Activated CD4-positive, alpha-beta memory T cell treated with anti-CD3 and anti-CD28 coated beads, Interleukin-2, amount 10 ng/mL, durations not matched to agents 7 days and 5 days (primary cell): ENCODE measurements around the gene DAGLB. TPM values are rescaled to one million over a fixed set of nuclear protein-coding genes. Genes with fewer than 3 reads are reported as not detected.
"Not testable (repeated sequence)": the region's sequence is repeated elsewhere in the genome, so short reads cannot be mapped to it uniquely, and the experiment has no call there.

Experiments used
- CTCF ChIA-PET: fragments of 350-600 bp; sonication (Branson Sonifier 250); formaldehyde crosslinking; loops from one replicate; lab custom pipeline; 2021; ENCODE audit warnings: antibody characterized with exemption, inconsistent platforms; lab: Charles Lee
- POLR2A ChIA-PET: fragments of 350-600 bp; sonication (Branson Sonifier 250); formaldehyde crosslinking; loops from one replicate; lab custom pipeline; 2021; ENCODE audit warnings: antibody characterized with exemption; lab: Charles Lee
- DNase-seq: peaks from one replicate; pipeline ENCODE4 v3.0.0-alpha.2; 2020
- H3K27ac Mint-ChIP-seq: one replicate; pipeline ENCODE4 v1.8.0; 2021; ENCODE audit warnings: mild to moderate bottlenecking, mixed read lengths
- H3K27me3 Mint-ChIP-seq: one replicate; pipeline ENCODE4 v1.8.0; 2021; ENCODE audit warnings: mixed read lengths
- H3K36me3 Mint-ChIP-seq: one replicate; pipeline ENCODE4 v1.8.0; 2021; ENCODE audit warnings: low read depth, mixed read lengths
- H3K4me1 Mint-ChIP-seq: one replicate; pipeline ENCODE4 v1.8.0; 2021; ENCODE audit warnings: mixed read lengths
- H3K4me3 Mint-ChIP-seq: one replicate; pipeline ENCODE4 v1.8.0; 2021; ENCODE audit warnings: mild to moderate bottlenecking, mixed read lengths
- H3K9me3 Mint-ChIP-seq: one replicate; pipeline ENCODE4 v1.8.0; 2021; ENCODE audit warnings: mixed read lengths
- total RNA-seq, 2 experiments: library from RNA; stranded (reverse); gene quantifications; one replicate each; pipeline ENCODE4 v1.2.3, GENCODE V29; 2021

DAGLB gene
- total RNA-seq, 2 experiments from 2014 or later = 15.7 to 16.5 TPM

- Mint-ChIP-seq H3K27me3 (no peaks in the 10 kb centered on the region), H3K4me1 (peaks cover 37% of the 10 kb centered on the region), H3K36me3 (peaks cover 54% of the 10 kb centered on the region), H3K4me3 (no peak overlapping the region), H3K9me3 (no peaks in the 10 kb centered on the region), H3K27ac (no peak overlapping the region)
- ChIA-PET CTCF (interaction anchor here (0.6 kb wide), 1 partner anchor 44 kb away, joined by 3 read pairs; no protein-coding TSS in a partner anchor), POLR2A (no interaction called here)
- no peak for DNase-seq
Measured at GRCh38 chr7:6399351-6399750, 48.4 kb downstream of the DAGLB start.

GRCh38 chr7:6398943-6399342, 48.8 kb downstream of the DAGLB start:
- Mint-ChIP-seq H3K36me3 (peaks cover 54% of the 10 kb centered on the region), H3K4me1 (peaks cover 41% of the 10 kb centered on the region), H3K27me3 (no peaks in the 10 kb centered on the region), H3K4me3 (no peak overlapping the region), H3K27ac (no peak overlapping the region), H3K9me3 (no peaks in the 10 kb centered on the region)
- DNase-seq = no peak
- POLR2A ChIA-PET = no interaction called here
- CTCF ChIA-PET = no interaction called here

- H3K36me3 Mint-ChIP-seq = peaks cover 56% of the 10 kb centered on the region
- POLR2A ChIA-PET, H3K4me3 Mint-ChIP-seq, H3K27me3 Mint-ChIP-seq, H3K9me3 Mint-ChIP-seq, CTCF ChIA-PET, DNase-seq, H3K27ac Mint-ChIP-seq: not testable (repeated sequence)
- peaks cover 51% of the 10 kb centered on the region for H3K4me1 Mint-ChIP-seq
Measured at GRCh38 chr7:6397759-6398495, 49.8 kb downstream of the DAGLB start.

GRCh38 chr7:6395898-6396595, 51.7 kb downstream of the DAGLB start:
- H3K27ac Mint-ChIP-seq = peak overlapping the region; percentile 16
- CTCF ChIA-PET = no interaction called here
- no peaks in the 10 kb centered on the region for H3K27me3 Mint-ChIP-seq
- POLR2A ChIA-PET = interaction anchor here (1.0 kb wide), 1 partner anchor 9 kb away, joined by 3 read pairs; no protein-coding TSS in a partner anchor
- DNase-seq = no peak
- H3K4me3 Mint-ChIP-seq = no peak overlapping the region
- peaks cover 68% of the 10 kb centered on the region for H3K4me1 Mint-ChIP-seq
- no peaks in the 10 kb centered on the region for H3K9me3 Mint-ChIP-seq
- H3K36me3 Mint-ChIP-seq = peaks cover 59% of the 10 kb centered on the region

- DNase-seq = no peak
- H3K27ac Mint-ChIP-seq = peak overlapping the region; percentile 83
- peaks cover 56% of the 10 kb centered on the region for H3K36me3 Mint-ChIP-seq
- no peak overlapping the region for H3K4me3 Mint-ChIP-seq
- POLR2A ChIA-PET = no interaction called here
- peaks cover 60% of the 10 kb centered on the region for H3K4me1 Mint-ChIP-seq
- no peaks in the 10 kb centered on the region for H3K9me3 Mint-ChIP-seq
- H3K27me3 Mint-ChIP-seq = no peaks in the 10 kb centered on the region
- CTCF ChIA-PET = no interaction called here
Measured at GRCh38 chr7:6394114-6394513, 53.6 kb downstream of the DAGLB start.

DNA sequence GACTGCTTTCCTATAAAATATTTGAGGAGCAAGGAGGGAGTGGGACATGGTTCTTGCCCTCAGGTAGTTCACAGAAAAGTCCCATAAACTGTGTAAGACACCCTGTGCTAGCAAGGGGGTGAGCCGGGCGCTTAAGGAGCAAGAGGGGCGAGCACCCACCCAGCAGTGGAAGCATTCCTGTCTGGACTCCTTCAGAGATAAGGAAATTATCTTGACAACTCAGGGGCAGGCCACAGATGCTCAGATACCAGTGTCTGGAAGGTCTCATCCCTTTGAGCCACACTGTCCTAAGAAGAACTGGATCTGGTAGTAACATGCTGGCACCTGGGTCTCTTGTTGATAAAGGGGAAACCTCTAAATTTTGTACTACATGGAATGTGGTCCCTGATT, 54.1 kb downstream of the DAGLB start:
- H3K4me1 Mint-ChIP-seq = peaks cover 57% of the 10 kb centered on the region
- no peaks in the 10 kb centered on the region for H3K27me3 Mint-ChIP-seq
- peak overlapping the region; percentile 83 for H3K27ac Mint-ChIP-seq

GRCh38 chr7:6392712-6393666, 54.8 kb downstream of the DAGLB start:
- H3K4me3 Mint-ChIP-seq = no peak overlapping the region
- peak overlapping the region; percentile 83 for H3K27ac Mint-ChIP-seq
- POLR2A ChIA-PET = no interaction called here
- peak; percentile 38 for DNase-seq
- H3K4me1 Mint-ChIP-seq = peaks cover 54% of the 10 kb centered on the region
- no peaks in the 10 kb centered on the region for H3K27me3 Mint-ChIP-seq
- peaks cover 60% of the 10 kb centered on the region for H3K36me3 Mint-ChIP-seq
- no peaks in the 10 kb centered on the region for H3K9me3 Mint-ChIP-seq
- CTCF ChIA-PET = interaction anchor here (0.9 to 1.0 kb wide), 2 partner anchors 16 to 396 kb away, joined by 4 read pairs; no protein-coding TSS in a partner anchor

More for the DNA sequence above, 54.1 kb downstream of the DAGLB start:
- ChIA-PET CTCF (no interaction called here), POLR2A (no interaction called here)
- no peak overlapping the region for H3K4me3 Mint-ChIP-seq
- DNase-seq = no peak
- peaks cover 57% of the 10 kb centered on the region for H3K36me3 Mint-ChIP-seq
- no peaks in the 10 kb centered on the region for H3K9me3 Mint-ChIP-seq

DNA sequence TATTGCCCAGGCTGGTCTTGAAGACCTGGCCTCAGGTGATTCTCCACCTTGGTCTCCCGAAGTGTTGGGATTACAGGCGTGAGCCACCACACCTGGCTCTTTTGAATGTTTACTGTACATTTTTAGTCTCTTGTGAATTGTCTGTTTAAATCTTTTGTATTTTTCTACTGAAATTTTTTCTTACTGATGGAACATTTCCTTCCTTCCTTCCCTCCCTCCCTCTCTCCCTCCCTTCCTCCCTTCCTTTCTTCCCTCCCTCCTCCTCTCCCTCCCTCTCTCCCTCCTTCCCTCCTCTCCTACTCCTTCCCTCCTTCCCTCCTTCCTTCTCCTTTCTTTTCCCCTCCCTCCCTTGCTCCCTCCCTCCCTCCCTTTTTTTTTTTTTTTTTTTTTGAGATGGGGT, 58.0 kb downstream of the DAGLB start:
- H3K9me3 Mint-ChIP-seq = no peaks in the 10 kb centered on the region
- peaks cover 62% of the 10 kb centered on the region for H3K4me1 Mint-ChIP-seq
- no peaks in the 10 kb centered on the region for H3K27me3 Mint-ChIP-seq
- no peak overlapping the region for H3K27ac Mint-ChIP-seq
- ChIA-PET CTCF (no interaction called here), POLR2A (no interaction called here)
- DNase-seq = no peak
- H3K36me3 Mint-ChIP-seq = peaks cover 59% of the 10 kb centered on the region
- no peak overlapping the region for H3K4me3 Mint-ChIP-seq

- H3K4me1 Mint-ChIP-seq = peaks cover 56% of the 10 kb centered on the region
Measured at GRCh38 chr7:6387734-6388294, 59.9 kb downstream of the DAGLB start.

GRCh38 chr7:6386779-6387178, 61.0 kb downstream of the DAGLB start:
- POLR2A ChIA-PET = interaction anchor here (1.4 to 2.6 kb wide), 2 partner anchors 9 to 11 kb away, joined by 3 to 10 read pairs; no protein-coding TSS in a partner anchor

More at GRCh38 chr7:6387734-6388294, 59.9 kb downstream of the DAGLB start:
- CTCF ChIA-PET = no interaction called here
- Mint-ChIP-seq H3K9me3 (no peaks in the 10 kb centered on the region), H3K27me3 (no peaks in the 10 kb centered on the region), H3K36me3 (peaks cover 44% of the 10 kb centered on the region), H3K27ac (no peak overlapping the region), H3K4me3 (no peak overlapping the region)
- no peak for DNase-seq
- POLR2A ChIA-PET = no interaction called here

GRCh38 chr7:6385909-6386560, 61.7 kb downstream of the DAGLB start:
- no peaks in the 10 kb centered on the region for H3K27me3 Mint-ChIP-seq
- H3K4me3 Mint-ChIP-seq = no peak overlapping the region
- peaks cover 30% of the 10 kb centered on the region for H3K36me3 Mint-ChIP-seq
- peaks cover 55% of the 10 kb centered on the region for H3K4me1 Mint-ChIP-seq
- CTCF ChIA-PET = no interaction called here
- peak overlapping the region; percentile 65 for H3K27ac Mint-ChIP-seq
- H3K9me3 Mint-ChIP-seq = no peaks in the 10 kb centered on the region
- DNase-seq = no peak
- POLR2A ChIA-PET = interaction anchor here (1.4 to 2.6 kb wide), 2 partner anchors 9 to 10 kb away, joined by 3 to 10 read pairs; no protein-coding TSS in a partner anchor

More at GRCh38 chr7:6386779-6387178, 61.0 kb downstream of the DAGLB start:
- Mint-ChIP-seq H3K27ac (peak overlapping the region; percentile 44), H3K36me3 (peaks cover 37% of the 10 kb centered on the region), H3K4me1 (peaks cover 55% of the 10 kb centered on the region), H3K4me3 (no peak overlapping the region), H3K27me3 (no peaks in the 10 kb centered on the region), H3K9me3 (no peaks in the 10 kb centered on the region)
- CTCF ChIA-PET = interaction anchor here (0.9 kb wide), 1 partner anchor 50 kb away, joined by 4 read pairs; no protein-coding TSS in a partner anchor
- no peak for DNase-seq
